GM19372 (cell line): ENCODE measurements around the gene FARSA.
"Not testable (repeated sequence)": the region's sequence is repeated elsewhere in the genome, so short reads cannot be mapped to it uniquely, and the experiment has no call there.

Experiments
- ATAC-seq: cut with Tn5 transposase; IDR thresholded peaks from one replicate; pipeline ENCODE4 v1.9.1; 2021; ENCODE audit warnings: mild to moderate bottlenecking, low read depth, moderate library complexity; ENCODE audit not compliant: unreplicated experiment

FARSA gene

DNA sequence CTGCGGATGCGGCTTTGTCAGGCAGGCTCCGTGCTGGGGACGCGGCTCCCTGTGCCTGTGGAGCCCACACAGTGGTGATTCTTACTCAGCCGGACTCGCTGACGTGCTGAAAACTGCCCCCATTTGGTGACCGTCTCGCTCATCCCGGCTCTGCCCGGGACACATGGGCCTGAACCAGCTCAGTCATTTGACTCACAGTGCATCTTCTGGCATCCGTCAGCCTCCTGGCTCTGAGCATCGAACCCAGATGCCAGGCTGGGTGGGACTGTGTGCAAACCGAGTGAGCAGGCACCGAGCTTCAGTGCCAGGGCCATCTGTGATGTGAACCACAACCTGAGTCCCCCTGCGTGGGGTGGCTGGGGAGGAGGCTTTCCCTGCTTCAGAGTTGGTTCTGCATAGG lies 37.1 kb downstream of the FARSA start:
- no peak for ATAC-seq

- no peak for ATAC-seq
These were observed 39.9 kb downstream of the FARSA start for GRCh38 chr19:12893582-12893981.

DNA sequence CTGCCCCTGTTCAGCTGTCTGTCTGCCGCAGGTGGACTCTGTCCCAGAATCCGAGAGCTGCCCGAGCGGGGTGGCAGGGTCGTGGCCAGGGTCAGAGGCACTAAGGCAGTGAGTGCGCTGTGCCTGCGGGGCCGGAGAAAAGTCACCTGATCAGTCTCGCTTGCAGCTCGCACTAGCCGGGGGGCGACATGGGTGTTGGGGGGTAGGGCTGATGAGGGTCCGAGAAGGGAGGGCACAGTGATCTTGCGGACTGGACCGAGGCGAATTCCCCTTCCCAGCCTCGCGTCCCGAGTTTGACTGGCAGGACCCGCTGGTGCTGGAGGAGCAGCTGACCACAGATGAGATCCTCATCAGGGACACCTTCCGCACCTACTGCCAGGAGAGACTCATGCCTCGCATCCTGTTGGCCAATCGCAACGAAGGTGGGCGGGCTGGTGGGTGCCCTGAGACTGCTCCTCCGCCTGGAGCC lies 41.9 kb downstream of the FARSA start:
- no peak for ATAC-seq

DNA sequence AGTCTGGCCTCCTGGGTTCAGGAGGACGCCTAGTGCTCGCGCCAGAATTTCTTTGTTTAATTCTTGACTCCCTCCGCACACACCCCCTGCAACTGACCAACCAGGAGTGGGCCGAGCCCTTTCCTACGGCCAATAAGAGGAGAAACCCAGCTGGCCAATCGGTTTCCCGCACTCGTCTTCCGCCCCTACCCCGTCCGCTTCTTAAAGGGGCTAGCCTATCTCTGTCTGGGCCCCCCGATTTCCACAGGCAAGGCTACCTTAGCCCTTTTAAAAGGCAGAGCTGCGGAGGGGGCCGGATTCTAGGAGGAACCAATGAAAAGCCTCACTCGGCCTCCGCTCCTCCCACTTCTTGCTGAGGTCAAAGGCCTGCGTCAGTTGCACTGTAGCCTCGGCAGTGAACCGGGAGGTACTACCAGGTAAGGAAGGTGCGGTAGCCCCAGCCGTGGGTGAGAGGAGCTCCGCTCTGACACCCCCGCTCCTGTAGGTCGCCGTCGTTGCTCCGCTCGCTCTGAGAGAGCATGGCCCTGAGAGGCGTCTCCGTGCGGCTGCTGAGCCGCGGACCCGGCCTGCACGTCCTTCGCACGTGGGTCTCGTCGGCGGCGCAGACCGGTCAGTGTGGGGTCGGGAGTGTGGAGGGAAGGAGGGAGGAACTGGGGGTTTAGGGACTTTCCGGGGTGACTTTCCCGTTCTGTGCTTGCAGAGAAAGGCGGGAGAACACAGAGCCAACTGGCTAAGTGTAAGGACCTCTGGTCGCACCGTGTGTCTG lies 42.5 kb downstream of the FARSA start, which contains the start of gene GCDH:
TSS of gene GCDH (plus strand) at position 374 of the 766 bp plus-strand sequence. CDS start at position 519, 145 bp downstream.
- peak; percentile 94 for ATAC-seq

DNA sequence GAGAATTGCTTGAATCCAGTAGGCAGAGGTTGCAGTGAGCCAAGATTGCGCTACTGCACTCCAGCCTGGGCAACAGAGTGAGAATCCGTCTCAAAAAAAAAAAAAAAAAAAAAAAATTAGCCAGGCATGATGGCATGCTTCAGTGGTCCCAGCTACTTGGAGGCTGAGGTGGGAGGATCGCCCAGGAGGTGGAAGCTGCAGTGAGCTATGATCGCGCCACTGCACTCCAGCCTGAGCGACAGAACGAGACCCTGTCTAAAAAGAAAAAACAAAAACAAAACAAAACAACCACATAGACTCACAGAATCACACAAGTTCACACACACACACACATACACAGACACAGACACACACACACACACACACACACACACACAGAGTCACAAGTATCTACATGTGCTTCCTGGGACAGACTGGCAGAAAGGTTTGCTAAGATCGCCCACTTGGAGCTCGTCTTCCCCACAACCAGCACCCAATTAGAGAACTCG lies 43.2 kb downstream of the FARSA start:
- not testable (repeated sequence) for ATAC-seq

- no peak for ATAC-seq
These were observed 45.4 kb downstream of the FARSA start for GRCh38 chr19:12888006-12888603.

GRCh38 chr19:12886969-12887747 lies 46.4 kb downstream of the FARSA start, which contains the start of gene KLF1:
KLF1 (minus strand) TSS chr19:12887201; CDS start chr19:12887140, 61 bp downstream.
- no peak for ATAC-seq

GRCh38 chr19:12886651-12886968 lies 46.9 kb downstream of the FARSA start:
- ATAC-seq = no peak

DNA sequence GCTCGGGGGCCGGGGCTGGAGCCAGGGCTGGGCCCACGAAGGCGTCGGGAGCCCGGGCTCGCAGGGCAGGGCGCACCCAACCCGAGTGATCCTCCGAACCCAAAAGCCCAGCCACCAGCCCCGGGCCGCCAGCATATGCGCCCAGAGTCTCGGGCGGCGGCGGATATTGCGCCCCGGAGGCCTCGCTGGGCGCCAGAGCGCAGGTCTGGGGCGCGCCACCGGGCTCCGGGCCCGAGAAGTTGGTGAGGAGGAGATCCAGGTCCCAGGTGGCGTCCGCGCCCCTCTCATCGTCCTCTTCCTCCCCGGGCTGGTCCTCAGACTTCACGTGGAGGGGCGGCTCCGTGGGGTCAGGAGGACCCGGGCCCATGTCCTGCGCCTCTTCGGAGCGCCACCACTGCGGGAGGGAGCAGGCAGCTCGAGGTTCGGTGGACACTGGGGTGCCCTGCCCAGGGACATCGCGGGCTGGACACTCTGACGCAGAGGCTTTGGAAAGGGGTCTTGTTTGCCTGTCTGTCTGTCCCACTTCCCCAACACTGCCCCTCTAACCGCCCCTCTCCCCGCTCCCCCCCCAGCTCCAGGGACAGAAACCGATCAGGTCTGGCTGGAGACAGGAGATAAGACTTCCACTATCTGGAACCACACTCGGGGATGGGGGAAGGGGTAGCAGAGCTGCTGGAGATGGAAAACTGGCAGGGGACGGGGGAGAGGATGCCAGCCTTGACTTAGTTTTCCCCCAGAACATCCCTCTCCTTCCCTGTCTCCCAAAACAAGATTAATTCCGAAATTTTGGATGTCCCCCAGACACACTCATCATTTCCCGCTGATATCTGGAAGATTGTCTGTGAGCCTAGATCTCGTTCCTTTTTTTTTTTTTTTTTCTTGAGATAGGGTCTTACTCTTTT lies 47.5 kb downstream of the FARSA start:
- no peak for ATAC-seq

DNA sequence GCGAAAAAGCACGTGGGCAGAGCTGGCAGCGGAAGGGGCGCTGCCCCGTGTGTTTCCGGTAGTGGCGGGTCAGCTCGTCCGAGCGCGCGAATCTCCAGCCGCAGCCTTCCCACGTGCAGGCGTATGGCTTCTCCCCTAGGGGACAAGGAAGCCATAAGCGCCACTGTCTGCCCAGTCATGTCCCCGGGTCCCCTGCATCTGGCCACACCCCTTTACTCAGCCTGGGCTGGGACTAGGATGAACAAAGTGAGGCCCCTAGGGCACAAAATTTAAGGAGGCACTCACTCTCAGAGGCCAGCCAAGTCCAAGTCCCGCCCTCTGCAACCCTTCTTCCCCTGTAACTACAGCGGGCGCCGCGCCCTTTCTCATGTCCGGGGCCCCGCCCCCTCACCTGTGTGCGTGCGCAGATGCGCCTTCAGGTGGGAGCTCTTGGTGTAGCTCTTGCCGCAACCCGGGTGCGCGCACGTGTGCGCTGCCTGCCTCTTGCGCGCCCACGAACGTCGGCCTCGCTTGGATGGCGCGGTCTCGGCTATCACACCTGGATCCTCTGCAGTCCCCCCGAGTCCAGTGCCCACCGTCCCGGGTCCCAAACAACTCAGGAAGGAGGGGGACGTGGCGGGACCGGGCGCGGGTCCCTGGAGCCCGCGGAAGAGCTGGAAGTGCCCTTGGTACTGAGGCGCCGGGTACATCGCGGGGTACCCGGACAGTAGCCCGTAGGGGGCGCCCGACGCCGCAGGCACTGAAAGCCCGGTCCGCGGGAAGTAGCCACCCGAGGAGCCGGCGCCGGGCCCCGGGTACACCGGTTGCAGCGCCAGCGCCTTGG lies 48.4 kb downstream of the FARSA start:
- no peak for ATAC-seq

DNA sequence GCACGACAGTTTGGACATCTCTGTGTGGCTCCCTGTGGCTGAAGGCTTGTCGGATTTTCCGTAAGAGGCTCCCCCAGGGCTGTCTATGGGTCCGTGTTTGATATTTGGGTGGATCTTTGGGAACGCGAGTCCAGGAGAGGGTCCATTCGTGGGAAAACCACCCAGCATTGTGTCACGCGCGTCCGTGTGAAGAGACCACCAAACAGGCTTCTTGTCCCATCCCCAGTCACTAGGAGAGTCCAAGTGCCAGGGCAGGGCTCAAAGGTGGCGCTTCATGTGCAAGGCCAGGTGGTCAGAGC lies 48.9 kb downstream of the FARSA start:
- ATAC-seq = no peak

GRCh38 chr19:12884202-12884601 lies 49.3 kb downstream of the FARSA start:
- ATAC-seq = no peak

DNA sequence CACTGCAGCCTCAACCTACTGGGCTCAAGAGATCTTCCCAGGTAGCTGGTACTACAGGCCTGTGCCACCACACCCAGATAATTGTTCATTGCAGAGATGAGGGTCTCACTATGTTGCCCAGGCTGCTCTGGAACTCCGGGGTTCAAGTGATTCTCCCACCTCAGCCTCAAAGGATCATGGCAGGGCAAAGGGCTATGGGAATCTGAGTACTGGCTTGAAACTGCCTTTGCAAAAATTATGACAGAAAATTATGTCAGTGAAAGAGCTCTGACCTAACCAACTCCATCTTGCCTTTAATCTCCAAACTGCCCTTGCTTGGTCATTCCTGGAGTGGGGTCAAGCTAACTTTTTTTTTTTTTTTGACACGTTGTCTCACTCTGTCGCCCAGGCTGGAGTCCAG lies 50.9 kb downstream of the FARSA start:
- no peak for ATAC-seq

GRCh38 chr19:12881172-12881808 lies 52.2 kb downstream of the FARSA start, which contains the start of gene DNASE2:
DNASE2 (minus strand) TSS chr19:12881449; CDS start chr19:12881375, 74 bp downstream.
- peak; percentile 69 for ATAC-seq

GRCh38 chr19:12880551-12881171 lies 52.9 kb downstream of the FARSA start:
- ATAC-seq = no peak

DNA sequence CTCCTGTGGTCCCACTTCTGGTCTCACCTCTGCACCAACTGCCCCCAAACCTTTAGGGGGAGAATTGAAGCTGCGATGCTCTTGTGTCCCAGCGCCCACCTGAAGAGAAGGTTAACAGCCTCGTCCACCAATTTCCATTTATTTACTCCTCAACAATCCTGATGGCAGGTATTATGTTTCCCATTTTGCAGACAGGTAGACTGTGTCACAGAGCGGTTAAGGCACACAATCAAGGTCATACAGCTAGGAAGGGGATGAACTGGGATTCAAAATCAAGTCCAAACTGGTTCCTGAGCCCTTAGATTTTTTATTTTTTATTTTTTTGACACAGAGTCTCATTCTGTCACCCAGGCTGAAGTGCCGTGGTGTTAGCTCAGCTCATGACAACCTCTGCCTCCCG lies 58.4 kb downstream of the FARSA start:
- ATAC-seq = no peak

- ATAC-seq = no peak
These were observed 59.4 kb downstream of the FARSA start for GRCh38 chr19:12873891-12874745.
